Lung (tissue), 12 donors: ENCODE data around the gene TDRD7. TPM values are rescaled to one million over a fixed set of nuclear protein-coding genes. Genes with fewer than 3 reads are reported as not detected.

Source experiments
- ATAC-seq: fragments of 200-7000 bp; cut with Tn5 transposase; one replicate; pipeline ENCODE4 v1.9.1; 2020; ENCODE audit warnings: moderate number of reproducible peaks; ENCODE audit not compliant: insufficient read depth, low FRiP score
- DNase-seq, 3 donors: peaks; one replicate each; pipeline ENCODE4 v3.0.0-alpha.2; 2013 to 2017
- H3K27ac ChIP-seq, 2 donors: one replicate each; pipeline ENCODE4 v1.5.1; 2013; ENCODE audit warnings: mild to moderate bottlenecking in 2 of 2, moderate library complexity in 2 of 2, control low read depth in 1 of 2, inconsistent platforms in 1 of 2, low read depth in 1 of 2, low read length in 1 of 2
- H3K27me3 ChIP-seq, 3 donors: one replicate each; pipeline ENCODE4 v1.5.1; 2013; ENCODE audit warnings: low read length in 2 of 3; ENCODE audit not compliant: control insufficient read depth in 3 of 3, insufficient read depth in 3 of 3
- H3K36me3 ChIP-seq, 4 donors: one replicate each; pipeline ENCODE4 v1.5.1; 2013; ENCODE audit warnings: low read length in 4 of 4, mild to moderate bottlenecking in 1 of 4, moderate library complexity in 1 of 4; ENCODE audit not compliant: control insufficient read depth in 4 of 4, insufficient read depth in 4 of 4
- H3K4me1 ChIP-seq, 5 donors: one replicate each; pipeline ENCODE4 v1.5.1; 2013; ENCODE audit warnings: low read length in 5 of 5, mild to moderate bottlenecking in 2 of 5, moderate library complexity in 1 of 5; ENCODE audit not compliant: control insufficient read depth in 5 of 5, insufficient read depth in 5 of 5
- H3K4me3 ChIP-seq: one replicate; pipeline ENCODE4 v1.5.1; 2013; ENCODE audit warnings: mild to moderate bottlenecking, control low read depth, moderate library complexity
- H3K9ac ChIP-seq, 2 donors: one replicate each; pipeline ENCODE4 v1.5.1; 2013; ENCODE audit warnings: low read length in 2 of 2, control low read depth in 1 of 2; ENCODE audit not compliant: insufficient read depth in 1 of 2
- H3K9me3 ChIP-seq, 4 donors: one replicate each; pipeline ENCODE4 v1.5.1; 2013; ENCODE audit warnings: low read length in 3 of 4, mild to moderate bottlenecking in 1 of 4, moderate library complexity in 1 of 4; ENCODE audit not compliant: control insufficient read depth in 4 of 4, insufficient read depth in 3 of 4
- CTCF ChIP-seq: IDR thresholded peaks from 2 replicates; pipeline ENCODE4 v1.5.1; 2012; ENCODE audit warnings: mild to moderate bottlenecking; ENCODE audit errors: control extremely low read depth, extremely low read depth
- whole genome bisulfite sequencing, 2 donors: extraction: QIAGEN DNeasy Blood & Tissue Kit; methylation state at CpG; one replicate each; pipeline ENCODE4 v1.1.7; 2013; 5-methylcytosine and 5-hydroxymethylcytosine counted together
- polyA plus RNA-seq, 2 donors: library from polyadenylated mRNA; stranded (reverse); fragments of 200-250 nt; gene quantifications; one replicate each; pipeline ENCODE4 v1.2.1, GENCODE V29; 2013
- total RNA-seq, 2 donors: library from RNA; depleted of rRNA in 1 of 2; stranded (reverse); fragments of >200 nt in 1 of 2; gene quantifications; one replicate each; pipeline ENCODE4 v1.2.1, GENCODE V29; 2014 to 2021
- donor health status: control.
- donor health status: control.
- donor health status: Bipolar disorder and iron deficiency.
- donor health status: healthy.
- donor health status: DM: yes; HTN: yes; CAD: no.

TDRD7 gene
- total and polyA plus RNA-seq, 4 donors = 6.8 to 13.3 (median 11.7) TPM

GRCh38 chr9:97390791-97391406, 21.0 kb upstream of the TDRD7 start:
- Histone ChIP-seq H3K27ac (no peak overlapping the region), H3K9me3 (no peaks in the 10 kb centered on the region)

DNA sequence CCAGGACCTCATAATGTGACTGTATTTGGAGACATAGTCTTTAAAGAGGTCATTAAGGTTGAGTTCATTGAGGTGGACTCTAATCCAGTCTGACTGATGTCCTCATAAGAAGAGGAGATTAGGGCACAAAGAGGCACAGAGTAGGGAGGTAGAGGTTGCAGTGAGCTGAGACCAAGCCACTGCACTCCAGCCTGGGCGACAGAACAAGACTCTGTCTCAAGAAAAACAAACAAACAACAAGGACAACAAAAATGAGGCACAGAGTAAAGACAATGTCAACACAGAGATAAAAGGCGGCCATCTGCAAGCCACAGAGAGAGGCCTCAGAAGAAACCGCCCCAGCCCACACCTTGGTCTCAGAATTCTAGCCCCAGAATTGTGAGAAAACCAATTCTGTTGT, 17.0 kb upstream of the TDRD7 start:
- Histone ChIP-seq H3K27me3 (no peaks in the 10 kb centered on the region), H3K9me3 (no peaks in the 10 kb centered on the region), H3K27ac (no peak overlapping the region), H3K9ac (no peak overlapping the region), H3K4me1 (no peaks in the 10 kb centered on the region), H3K36me3 (no peaks in the 10 kb centered on the region), H3K4me3 (no peak overlapping the region)
- 74 to 86% methylated on average over 3 of the region's 3 CpGs for WGBS, 2 donors
- TF ChIP-seq CTCF = no peak
- ATAC-seq (no peak), DNase-seq (no peak)

More at GRCh38 chr9:97390791-97391406, 21.0 kb upstream of the TDRD7 start:
- WGBS, 2 donors = 84 to 92% methylated on average over 10 of the region's 10 CpGs
- Histone ChIP-seq H3K4me1 (peaks cover 0 to 8% (median 0%) of the 10 kb centered on the region in 5 donors), H3K27me3 (no peaks in the 10 kb centered on the region), H3K9ac (no peak overlapping the region), H3K4me3 (no peak overlapping the region), H3K36me3 (no peaks in the 10 kb centered on the region)
- no peak for TF ChIP-seq CTCF
- no peak for DNase-seq
- no peak for ATAC-seq

DNA sequence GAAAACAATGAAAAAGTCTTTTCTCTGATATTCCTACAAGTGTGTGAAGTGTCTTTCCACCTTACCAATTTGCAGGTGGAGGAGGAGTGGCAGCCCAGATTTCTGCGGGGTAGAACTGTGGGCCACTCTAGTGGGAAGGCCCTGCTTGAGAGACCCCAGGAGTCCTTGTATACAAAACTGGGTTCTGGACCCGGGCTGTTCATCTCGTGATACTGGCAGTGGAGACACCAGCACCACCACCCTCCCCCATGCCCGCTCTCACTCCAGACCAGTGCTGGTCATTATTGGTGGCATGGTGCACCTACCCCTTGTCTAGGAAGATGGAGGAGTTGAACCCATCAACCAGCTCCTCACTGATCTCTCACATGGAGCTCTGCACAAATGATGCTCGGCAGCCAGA, 16.2 kb upstream of the TDRD7 start:
- Histone ChIP-seq H3K27ac (no peak overlapping the region), H3K9me3 (no peaks in the 10 kb centered on the region), H3K27me3 (no peaks in the 10 kb centered on the region), H3K36me3 (no peaks in the 10 kb centered on the region), H3K4me1 (peaks cover 0 to 1% (median 0%) of the 10 kb centered on the region in 5 donors), H3K4me3 (no peak overlapping the region), H3K9ac (no peak overlapping the region)
- 90 to 95% methylated on average over 5 of the region's 5 CpGs for WGBS, 2 donors
- ATAC-seq = no peak
- DNase-seq = no peak
- no peak for TF ChIP-seq CTCF

GRCh38 chr9:97396256-97396655, 15.6 kb upstream of the TDRD7 start:
- whole genome bisulfite sequencing, 2 donors = 79 to 81% methylated on average over 7 of the region's 7 CpGs
- no peak for DNase-seq
- H3K4me1 ChIP-seq = peaks cover 0 to 1% (median 0%) of the 10 kb centered on the region in 5 donors

More at GRCh38 chr9:97396256-97396655, 15.6 kb upstream of the TDRD7 start:
- Histone ChIP-seq H3K9ac (no peak overlapping the region), H3K36me3 (no peaks in the 10 kb centered on the region), H3K4me3 (no peak overlapping the region), H3K27me3 (no peaks in the 10 kb centered on the region), H3K9me3 (no peaks in the 10 kb centered on the region), H3K27ac (no peak overlapping the region)
- ATAC-seq = no peak
- no peak for TF ChIP-seq CTCF
